ENCODE measurements around the gene EMC10.

EMC10 gene

GRCh38 chr19:50485284-50485955, 9.1 kb downstream of the EMC10 start:
- TF ChIP-seq CTCF (IDR thresholded peaks at IDR 0.05; ENCODE audit: low read depth, low read length, missing control alignments) = no peak
- DNase-seq (ENCODE audit: low read depth) = no peak
- no peak overlapping the region for H3K4me3 ChIP-seq (ENCODE audit: low read depth, low read length)

- H3K4me3 ChIP-seq (ENCODE audit: low read depth, low read length) = no peak overlapping the region
- no peak for DNase-seq (ENCODE audit: low read depth)
- TF ChIP-seq CTCF (IDR thresholded peaks at IDR 0.05; ENCODE audit: low read depth, low read length, missing control alignments) = peak; percentile 68
Measured at GRCh38 chr19:50486823-50487515, 10.7 kb downstream of the EMC10 start.

- TF ChIP-seq CTCF (IDR thresholded peaks at IDR 0.05; ENCODE audit: low read depth, low read length, missing control alignments) = no peak
Measured at GRCh38 chr19:50488389-50489194, 12.3 kb downstream of the EMC10 start.

GRCh38 chr19:50489461-50490011, 13.2 kb downstream of the EMC10 start:
- no peak for TF ChIP-seq CTCF (IDR thresholded peaks at IDR 0.05; ENCODE audit: low read depth, low read length, missing control alignments)
- no peak overlapping the region for H3K4me3 ChIP-seq (ENCODE audit: low read depth, low read length)
- DNase-seq (ENCODE audit: low read depth) = no peak

More at GRCh38 chr19:50488389-50489194, 12.3 kb downstream of the EMC10 start:
- no peak for DNase-seq (ENCODE audit: low read depth)
- H3K4me3 ChIP-seq (ENCODE audit: low read depth, low read length) = no peak overlapping the region

- no peak for DNase-seq (ENCODE audit: low read depth)
- H3K4me3 ChIP-seq (ENCODE audit: low read depth, low read length) = no peak overlapping the region
- TF ChIP-seq CTCF (IDR thresholded peaks at IDR 0.05; ENCODE audit: low read depth, low read length, missing control alignments) = no peak
Measured at GRCh38 chr19:50490411-50490811, 14.1 kb downstream of the EMC10 start.

GRCh38 chr19:50490991-50491472, 14.7 kb downstream of the EMC10 start:
- DNase-seq (ENCODE audit: low read depth) = no peak
- no peak for TF ChIP-seq CTCF (IDR thresholded peaks at IDR 0.05; ENCODE audit: low read depth, low read length, missing control alignments)
- H3K4me3 ChIP-seq (ENCODE audit: low read depth, low read length) = no peak overlapping the region
